ENCODE results near the gene BORCS5. TPM values are rescaled to one million over a fixed set of nuclear protein-coding genes. Genes with fewer than 3 reads are reported as not detected.

The BORCS5 gene
- total RNA-seq, 1 donor from 2014 or later: 17.4 TPM

DNA sequence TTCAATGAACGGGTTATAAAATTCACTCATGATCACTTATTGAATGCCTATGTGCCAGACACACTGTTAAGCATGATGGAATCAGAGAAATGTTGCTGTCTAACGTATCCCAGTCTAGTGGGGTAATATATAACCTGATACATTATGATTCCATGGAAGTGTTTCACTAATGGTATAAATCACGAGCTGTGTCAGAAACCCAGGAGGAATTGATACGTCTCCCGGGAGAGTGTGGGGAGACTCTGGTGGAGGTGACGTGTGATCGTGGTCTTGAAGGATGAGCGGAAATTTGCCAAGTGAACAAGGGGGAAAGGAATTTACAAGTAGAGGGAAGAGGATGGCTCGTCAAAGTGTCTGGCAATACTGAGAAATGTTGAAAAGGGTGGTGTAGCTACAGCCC lies 33.3 kb upstream of the BORCS5 start:
- DNase-seq (ENCODE audit: extremely low spot score in 2 of 2): no peak
- intact Hi-C loops (cut with DNase I): no loop called here
- Histone ChIP-seq H3K4me3 (no peak overlapping the region), H3K9me3 (no peaks in the 10 kb centered on the region), H3K27ac (no peak overlapping the region), H3K27me3 (no peaks in the 10 kb centered on the region), H3K36me3 (no peaks in the 10 kb centered on the region), H3K4me1 (peaks cover 16% of the 10 kb centered on the region)
- TF ChIP-seq POLR2A (IDR thresholded peaks at IDR 0.05) (no peak), POLR2AphosphoS5 (IDR thresholded peaks at IDR 0.05; ENCODE audit: insufficient read depth in 1 of 2, low read depth in 1 of 2) (no peak)
- TF ChIP-seq, protein P1, sequence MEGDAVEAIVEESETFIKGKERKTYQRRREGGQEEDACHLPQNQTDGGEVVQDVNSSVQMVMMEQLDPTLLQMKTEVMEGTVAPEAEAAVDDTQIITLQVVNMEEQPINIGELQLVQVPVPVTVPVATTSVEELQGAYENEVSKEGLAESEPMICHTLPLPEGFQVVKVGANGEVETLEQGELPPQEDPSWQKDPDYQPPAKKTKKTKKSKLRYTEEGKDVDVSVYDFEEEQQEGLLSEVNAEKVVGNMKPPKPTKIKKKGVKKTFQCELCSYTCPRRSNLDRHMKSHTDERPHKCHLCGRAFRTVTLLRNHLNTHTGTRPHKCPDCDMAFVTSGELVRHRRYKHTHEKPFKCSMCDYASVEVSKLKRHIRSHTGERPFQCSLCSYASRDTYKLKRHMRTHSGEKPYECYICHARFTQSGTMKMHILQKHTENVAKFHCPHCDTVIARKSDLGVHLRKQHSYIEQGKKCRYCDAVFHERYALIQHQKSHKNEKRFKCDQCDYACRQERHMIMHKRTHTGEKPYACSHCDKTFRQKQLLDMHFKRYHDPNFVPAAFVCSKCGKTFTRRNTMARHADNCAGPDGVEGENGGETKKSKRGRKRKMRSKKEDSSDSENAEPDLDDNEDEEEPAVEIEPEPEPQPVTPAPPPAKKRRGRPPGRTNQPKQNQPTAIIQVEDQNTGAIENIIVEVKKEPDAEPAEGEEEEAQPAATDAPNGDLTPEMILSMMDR (IDR thresholded peaks at IDR 0.05): no peak

DNA sequence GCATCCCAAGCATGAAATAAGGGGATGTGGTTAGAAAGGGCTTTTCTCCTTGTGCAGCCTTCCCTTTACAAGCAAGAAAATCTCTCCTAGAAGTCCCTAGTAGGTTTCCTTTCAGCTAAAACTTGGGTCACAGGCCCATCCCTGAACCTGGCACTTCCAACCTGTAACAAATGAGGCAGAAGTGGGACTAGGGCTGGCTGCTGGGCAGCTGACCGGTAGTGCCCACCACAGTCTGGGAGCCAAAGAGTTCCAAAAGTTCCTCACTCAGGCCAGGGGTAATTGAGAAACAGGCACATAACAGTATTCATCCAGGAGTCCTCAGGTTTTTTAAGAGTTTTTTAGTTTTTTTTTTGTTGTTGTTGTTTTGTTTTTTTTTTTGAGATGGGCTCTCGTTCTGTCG lies 30.6 kb upstream of the BORCS5 start:
- H3K27ac ChIP-seq: no peak overlapping the region
- no peak for DNase-seq (ENCODE audit: extremely low spot score in 2 of 2)
- intact Hi-C loops (cut with DNase I): no loop called here
- no peak for TF ChIP-seq POLR2AphosphoS5 (IDR thresholded peaks at IDR 0.05; ENCODE audit: insufficient read depth in 1 of 2, low read depth in 1 of 2)
- no peak for TF ChIP-seq POLR2A (IDR thresholded peaks at IDR 0.05)
- TF ChIP-seq, protein P1 (IDR thresholded peaks at IDR 0.05): no peak
- peaks cover 10% of the 10 kb centered on the region for H3K4me1 ChIP-seq
- no peaks in the 10 kb centered on the region for H3K27me3 ChIP-seq
- H3K9me3 ChIP-seq: no peaks in the 10 kb centered on the region
- no peak overlapping the region for H3K4me3 ChIP-seq
- no peaks in the 10 kb centered on the region for H3K36me3 ChIP-seq

DNA sequence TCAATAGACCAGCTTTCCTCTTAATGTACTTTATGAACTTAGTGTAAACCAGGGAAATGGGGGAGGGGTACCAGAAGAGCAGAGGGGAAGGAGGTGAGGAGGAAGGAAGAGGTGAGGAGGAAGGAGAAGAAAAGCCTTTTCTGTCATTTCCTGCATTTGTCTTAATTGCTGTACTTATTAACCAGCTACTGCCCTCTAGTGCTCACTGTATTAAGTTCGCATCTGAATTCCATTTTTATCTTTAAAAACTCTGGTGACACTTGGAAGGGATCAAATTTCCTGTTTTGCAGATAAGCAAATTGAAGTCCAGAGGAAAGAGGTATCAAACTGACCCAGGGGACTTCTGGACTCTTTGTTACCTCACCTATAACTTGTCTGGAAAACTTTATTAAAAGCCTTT lies 29.1 kb upstream of the BORCS5 start:
- Histone ChIP-seq H3K4me1 (peaks cover 24% of the 10 kb centered on the region), H3K27me3 (no peaks in the 10 kb centered on the region), H3K27ac (no peak overlapping the region), H3K9me3 (no peaks in the 10 kb centered on the region), H3K4me3 (no peak overlapping the region), H3K36me3 (no peaks in the 10 kb centered on the region)
- intact Hi-C loops (cut with DNase I): no loop called here
- DNase-seq (ENCODE audit: extremely low spot score in 2 of 2): no peak
- no peak for TF ChIP-seq POLR2A (IDR thresholded peaks at IDR 0.05)
- peak in 1 of 2 donors; percentile 18 for TF ChIP-seq POLR2AphosphoS5 (IDR thresholded peaks at IDR 0.05; ENCODE audit: insufficient read depth in 1 of 2, low read depth in 1 of 2)
- TF ChIP-seq, protein P1 (IDR thresholded peaks at IDR 0.05): peak; percentile 39 to 59 (median 43)

DNA sequence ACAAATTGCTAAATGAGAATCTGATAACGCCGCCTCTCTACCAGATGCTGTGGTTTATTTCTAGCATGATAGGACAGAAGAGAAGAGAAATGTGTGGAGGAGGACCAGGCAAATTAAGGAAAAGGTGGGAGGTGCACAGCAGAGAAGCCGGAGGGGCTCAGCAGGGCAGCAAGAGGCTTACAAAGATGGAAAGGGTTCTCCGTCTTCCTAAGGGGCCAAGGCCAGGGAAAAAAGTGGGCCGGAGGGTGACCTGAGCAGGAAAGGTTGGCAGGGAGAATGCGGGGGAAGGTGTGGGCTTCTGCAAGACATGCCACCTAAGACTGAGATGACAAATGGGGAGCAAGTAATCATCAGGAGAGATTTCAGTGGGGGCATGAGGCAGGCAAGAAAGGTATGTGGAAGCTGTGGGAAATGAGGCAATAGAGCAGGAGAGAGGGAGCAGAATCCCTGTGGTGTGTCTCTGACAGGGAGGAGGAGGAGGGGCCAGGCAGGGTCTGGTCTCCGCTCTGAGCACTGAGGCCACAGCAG lies 25.6 kb upstream of the BORCS5 start:
- intact Hi-C loops (cut with DNase I): no loop called here
- Histone ChIP-seq H3K4me3 (no peak overlapping the region), H3K9me3 (no peaks in the 10 kb centered on the region), H3K27ac (no peak overlapping the region), H3K36me3 (no peaks in the 10 kb centered on the region), H3K27me3 (no peaks in the 10 kb centered on the region), H3K4me1 (peaks cover 32% of the 10 kb centered on the region)
- TF ChIP-seq, protein P1 (IDR thresholded peaks at IDR 0.05): no peak
- TF ChIP-seq POLR2AphosphoS5 (IDR thresholded peaks at IDR 0.05; ENCODE audit: insufficient read depth in 1 of 2, low read depth in 1 of 2) (no peak), POLR2A (IDR thresholded peaks at IDR 0.05) (no peak)
- DNase-seq (ENCODE audit: extremely low spot score in 2 of 2): no peak

DNA sequence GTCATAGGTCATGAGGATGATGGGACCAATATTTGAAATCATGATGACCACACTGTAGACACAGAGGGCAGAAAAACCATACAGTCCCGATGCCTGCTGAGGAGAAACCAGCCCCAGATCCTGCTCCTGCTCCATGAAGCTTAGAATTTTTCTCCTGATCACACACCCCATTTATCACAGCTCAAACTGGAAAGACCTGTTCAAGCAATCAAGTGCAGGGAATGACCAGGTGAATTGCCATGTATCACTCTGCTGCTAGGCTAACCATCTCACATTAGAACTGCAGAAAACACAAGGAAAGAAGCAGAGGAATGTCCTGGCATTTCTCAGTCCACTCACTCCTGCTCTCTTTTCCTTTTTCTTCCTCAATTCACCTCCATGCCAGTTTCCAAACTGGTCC lies 25.0 kb upstream of the BORCS5 start:
- intact Hi-C loops (cut with DNase I): no loop called here
- TF ChIP-seq POLR2AphosphoS5 (IDR thresholded peaks at IDR 0.05; ENCODE audit: insufficient read depth in 1 of 2, low read depth in 1 of 2): no peak
- TF ChIP-seq, protein P1 (IDR thresholded peaks at IDR 0.05): no peak
- no peak for TF ChIP-seq POLR2A (IDR thresholded peaks at IDR 0.05)
- Histone ChIP-seq H3K27me3 (no peaks in the 10 kb centered on the region), H3K36me3 (no peaks in the 10 kb centered on the region), H3K9me3 (no peaks in the 10 kb centered on the region), H3K4me3 (no peak overlapping the region), H3K27ac (no peak overlapping the region), H3K4me1 (peaks cover 32% of the 10 kb centered on the region)
- DNase-seq (ENCODE audit: extremely low spot score in 2 of 2): no peak
